Activated CD8-positive, alpha-beta T cell treated with anti-CD3 and anti-CD28 coated beads for 36 hours (primary cell): Measurements from ENCODE around the gene GALNT1. TPM values are rescaled to one million over a fixed set of nuclear protein-coding genes. Genes with fewer than 3 reads are reported as not detected.

ENCODE experiments used
- ATAC-seq: fragments of 200-7000 bp; cut with Tn5 transposase; one replicate; pipeline ENCODE4 v1.10.0; 2021; ENCODE audit warnings: mild to moderate bottlenecking, moderate library complexity
- CTCF ChIA-PET: fragments of 350-600 bp; sonication (Branson Sonifier 250); formaldehyde crosslinking; loops from one replicate; lab custom pipeline; 2021; ENCODE audit warnings: antibody characterized with exemption; lab: Charles Lee
- POLR2A ChIA-PET: fragments of 350-600 bp; sonication (Branson Sonifier 250); formaldehyde crosslinking; loops from one replicate; lab custom pipeline; 2021; ENCODE audit warnings: antibody characterized with exemption; lab: Charles Lee
- DNase-seq: peaks from one replicate; pipeline ENCODE4 v3.0.0-alpha.2; 2020
- H3K27ac Mint-ChIP-seq: one replicate; pipeline ENCODE4 v1.8.0; 2021; ENCODE audit warnings: mild to moderate bottlenecking, mixed read lengths
- H3K27me3 Mint-ChIP-seq: one replicate; pipeline ENCODE4 v1.8.0; 2021; ENCODE audit warnings: mixed read lengths
- H3K36me3 Mint-ChIP-seq: one replicate; pipeline ENCODE4 v1.8.0; 2021; ENCODE audit warnings: low read depth, mixed read lengths
- H3K4me1 Mint-ChIP-seq: one replicate; pipeline ENCODE4 v1.8.0; 2021; ENCODE audit warnings: low read depth, mixed read lengths
- H3K4me3 Mint-ChIP-seq: one replicate; pipeline ENCODE4 v1.8.0; 2021; ENCODE audit warnings: mild to moderate bottlenecking, moderate library complexity, mixed read lengths
- H3K9me3 Mint-ChIP-seq: one replicate; pipeline ENCODE4 v1.8.0; 2021; ENCODE audit warnings: mixed read lengths
- intact Hi-C: fragments of 100-400 bp; cut with micrococcal nuclease; formaldehyde crosslinking; loops from one replicate; pipeline ENCODE4 v1.10.0; 2022
- total RNA-seq, 2 experiments: library from RNA; stranded (reverse); gene quantifications; one replicate each; pipeline ENCODE4 v1.2.3, GENCODE V29; 2021
- TF ChIP-seq, protein P1 (sequence below): fragments of 200-600 bp; IDR thresholded peaks from one replicate; pipeline ENCODE4 v1.8.0; 2022; ENCODE audit warnings: antibody characterized with exemption, mild to moderate bottlenecking

GALNT1 gene
- total RNA-seq, 2 experiments from 2014 or later = 38.2 to 38.8 TPM

DNA sequence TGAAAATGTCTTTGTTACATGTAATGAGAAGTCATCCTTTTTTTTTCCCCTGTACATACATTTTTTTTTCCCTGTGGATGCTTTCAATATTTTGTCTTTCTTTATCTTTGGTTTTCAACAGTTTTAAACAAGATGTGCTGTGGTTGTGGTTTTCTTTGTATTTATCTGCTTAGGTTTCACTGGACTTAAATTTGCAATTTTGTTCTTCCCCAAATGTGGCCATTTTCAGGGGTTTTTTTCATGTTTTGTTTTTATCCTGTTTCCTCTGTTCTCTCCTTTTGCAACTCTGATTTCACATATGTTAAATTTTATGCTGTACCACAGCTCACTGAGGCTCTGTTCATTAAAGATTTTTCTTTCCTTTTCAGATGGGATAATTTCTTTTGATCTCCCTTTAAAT is 41.7 kb downstream of the GALNT1 start:
- no peak overlapping the region for H3K4me3 Mint-ChIP-seq
- TF ChIP-seq, protein P1, sequence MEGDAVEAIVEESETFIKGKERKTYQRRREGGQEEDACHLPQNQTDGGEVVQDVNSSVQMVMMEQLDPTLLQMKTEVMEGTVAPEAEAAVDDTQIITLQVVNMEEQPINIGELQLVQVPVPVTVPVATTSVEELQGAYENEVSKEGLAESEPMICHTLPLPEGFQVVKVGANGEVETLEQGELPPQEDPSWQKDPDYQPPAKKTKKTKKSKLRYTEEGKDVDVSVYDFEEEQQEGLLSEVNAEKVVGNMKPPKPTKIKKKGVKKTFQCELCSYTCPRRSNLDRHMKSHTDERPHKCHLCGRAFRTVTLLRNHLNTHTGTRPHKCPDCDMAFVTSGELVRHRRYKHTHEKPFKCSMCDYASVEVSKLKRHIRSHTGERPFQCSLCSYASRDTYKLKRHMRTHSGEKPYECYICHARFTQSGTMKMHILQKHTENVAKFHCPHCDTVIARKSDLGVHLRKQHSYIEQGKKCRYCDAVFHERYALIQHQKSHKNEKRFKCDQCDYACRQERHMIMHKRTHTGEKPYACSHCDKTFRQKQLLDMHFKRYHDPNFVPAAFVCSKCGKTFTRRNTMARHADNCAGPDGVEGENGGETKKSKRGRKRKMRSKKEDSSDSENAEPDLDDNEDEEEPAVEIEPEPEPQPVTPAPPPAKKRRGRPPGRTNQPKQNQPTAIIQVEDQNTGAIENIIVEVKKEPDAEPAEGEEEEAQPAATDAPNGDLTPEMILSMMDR = no peak
- no peaks in the 10 kb centered on the region for H3K27me3 Mint-ChIP-seq
- DNase-seq (no peak), ATAC-seq (no peak)
- H3K27ac Mint-ChIP-seq = peak overlapping the region; percentile 56
- H3K36me3 Mint-ChIP-seq = peaks cover 16% of the 10 kb centered on the region
- ChIA-PET POLR2A (no interaction called here), CTCF (no interaction called here)
- peaks cover 2% of the 10 kb centered on the region for H3K9me3 Mint-ChIP-seq
- intact Hi-C loops = no loop called here
- H3K4me1 Mint-ChIP-seq = peaks cover 42% of the 10 kb centered on the region

DNA sequence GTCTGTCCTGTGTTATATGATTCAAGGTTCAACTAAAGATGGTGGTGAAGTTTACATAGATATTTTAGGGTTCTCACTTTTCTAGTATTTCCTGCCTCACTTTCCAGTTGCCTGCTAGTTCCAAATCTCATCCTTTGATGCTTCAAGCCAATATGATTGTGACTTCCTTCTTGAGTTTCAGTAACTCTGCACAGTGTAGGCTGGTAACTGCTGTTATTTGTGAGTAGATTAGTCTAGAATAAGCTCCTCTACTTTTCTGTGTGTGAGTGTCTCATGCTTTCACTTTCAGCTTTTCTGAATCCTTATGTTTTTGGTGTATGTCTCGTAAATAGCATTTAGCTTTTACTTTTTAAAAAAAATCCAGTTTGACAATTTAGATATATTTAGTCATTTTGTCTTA is 42.6 kb downstream of the GALNT1 start:
- Mint-ChIP-seq H3K9me3 (peaks cover 2% of the 10 kb centered on the region), H3K4me3 (peak overlapping the region; percentile 22), H3K27ac (peak overlapping the region; percentile 58), H3K36me3 (peaks cover 17% of the 10 kb centered on the region), H3K27me3 (no peaks in the 10 kb centered on the region), H3K4me1 (peaks cover 41% of the 10 kb centered on the region)
- CTCF ChIA-PET = interaction anchor here (0.9 kb wide), 2 partner anchors 127 to 132 kb away, joined by 3 read pairs; partner anchors contain the start of gene INO80C
- POLR2A ChIA-PET = interaction anchor here (1.3 kb wide), 1 partner anchor 126 kb away, joined by 5 read pairs; the partner anchor contains the start of gene INO80C
- intact Hi-C loops = no loop called here
- TF ChIP-seq, protein P1 = no peak
- no peak for DNase-seq
- ATAC-seq = peak; percentile 92

DNA sequence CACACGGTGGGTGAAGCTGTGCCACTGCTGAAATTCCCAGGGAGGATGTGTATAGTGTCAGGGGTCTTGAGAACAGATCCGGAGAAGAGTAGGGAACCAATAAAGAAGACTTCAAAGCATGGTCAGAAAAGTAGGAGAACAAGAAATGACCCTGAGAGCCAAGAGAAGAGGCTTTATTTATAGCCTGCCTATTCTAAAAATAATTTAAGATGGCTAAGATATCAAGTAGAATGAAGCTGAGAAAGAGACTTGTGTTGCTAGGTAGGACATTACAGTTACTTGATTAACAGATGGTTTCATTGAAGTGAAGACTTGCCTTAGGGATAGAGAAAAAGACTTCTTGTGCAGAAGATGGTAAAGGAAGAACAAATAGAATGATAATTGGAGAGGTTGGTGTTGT is 43.7 kb downstream of the GALNT1 start:
- CTCF ChIA-PET = interaction anchor here (0.9 kb wide), 1 partner anchor 128 kb away, joined by 3 read pairs; the partner anchor contains the start of gene INO80C
- peaks cover 30% of the 10 kb centered on the region for H3K4me1 Mint-ChIP-seq
- ATAC-seq (no peak), DNase-seq (no peak)
- intact Hi-C loops = no loop called here
- TF ChIP-seq, protein P1 = no peak
- H3K4me3 Mint-ChIP-seq = no peak overlapping the region
- POLR2A ChIA-PET = interaction anchor here (0.6 to 1.3 kb wide), 2 partner anchors 127 to 431 kb away, joined by 4 to 5 read pairs; partner anchors contain the start of gene INO80C
- no peak overlapping the region for H3K27ac Mint-ChIP-seq
- peaks cover 19% of the 10 kb centered on the region for H3K36me3 Mint-ChIP-seq
- H3K27me3 Mint-ChIP-seq = no peaks in the 10 kb centered on the region
- H3K9me3 Mint-ChIP-seq = peaks cover 7% of the 10 kb centered on the region

DNA sequence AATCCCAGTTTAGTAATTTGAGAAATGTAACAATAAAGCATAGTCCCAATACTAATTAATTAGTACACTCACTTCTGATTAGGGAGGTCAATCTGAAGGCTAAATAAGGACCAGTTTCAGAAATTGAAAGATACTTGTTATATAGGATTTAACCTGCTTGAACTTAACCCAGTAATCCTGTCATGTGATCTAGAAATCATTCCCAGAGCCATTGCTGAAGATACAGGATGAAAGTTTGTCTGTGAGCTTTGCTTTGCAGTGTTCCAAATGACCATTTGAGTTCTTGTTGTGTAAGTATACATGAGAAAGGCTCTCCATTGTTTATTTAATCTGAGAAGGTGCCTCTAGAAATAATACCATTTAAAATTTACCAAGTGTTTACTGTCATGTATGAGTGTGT is 52.2 kb downstream of the GALNT1 start:
- TF ChIP-seq, protein P1 = no peak
- H3K36me3 Mint-ChIP-seq = peaks cover 18% of the 10 kb centered on the region
- no peaks in the 10 kb centered on the region for H3K27me3 Mint-ChIP-seq
- ATAC-seq (no peak), DNase-seq (no peak)
- no peak overlapping the region for H3K27ac Mint-ChIP-seq
- H3K4me1 Mint-ChIP-seq = no peaks in the 10 kb centered on the region
- intact Hi-C loops = no loop called here
- ChIA-PET CTCF (no interaction called here), POLR2A (no interaction called here)
- H3K4me3 Mint-ChIP-seq = no peak overlapping the region
- H3K9me3 Mint-ChIP-seq = peaks cover 20% of the 10 kb centered on the region

DNA sequence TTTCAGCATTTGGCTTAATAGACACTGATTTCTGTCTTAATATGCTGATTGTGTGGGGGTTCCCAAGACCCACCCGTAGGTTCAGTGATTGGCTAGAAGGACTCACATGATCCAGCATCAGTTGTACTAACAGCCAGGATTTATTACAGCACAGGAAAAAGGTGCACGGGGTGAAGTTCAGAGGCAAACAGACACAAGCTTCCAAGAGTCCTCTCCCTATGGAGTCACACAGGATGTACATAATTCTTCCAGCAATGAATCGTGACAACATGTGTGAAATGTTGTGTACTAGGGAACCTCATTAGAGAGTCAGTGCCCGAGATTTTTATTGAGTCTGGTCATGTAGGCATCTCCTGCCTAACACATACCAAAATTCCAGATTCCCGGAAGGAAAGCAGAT is 52.8 kb downstream of the GALNT1 start:
- H3K36me3 Mint-ChIP-seq = peaks cover 20% of the 10 kb centered on the region
- H3K27ac Mint-ChIP-seq = no peak overlapping the region
- CTCF ChIA-PET = no interaction called here
- TF ChIP-seq, protein P1 = no peak
- POLR2A ChIA-PET = no interaction called here
- H3K9me3 Mint-ChIP-seq = peaks cover 20% of the 10 kb centered on the region
- no peak for DNase-seq
- no peak overlapping the region for H3K4me3 Mint-ChIP-seq
- no peak for ATAC-seq
- H3K27me3 Mint-ChIP-seq = no peaks in the 10 kb centered on the region
- H3K4me1 Mint-ChIP-seq = no peaks in the 10 kb centered on the region
- intact Hi-C loops = no loop called here
